ENCODE results near the gene PABPN1.
A peak's percentile ranks its signal among the peaks of the same experiment; 100 is the strongest.
"Not testable (repeated sequence)": the region's sequence is repeated elsewhere in the genome, so short reads cannot be mapped to it uniquely, and the experiment has no call there.

Gene PABPN1

DNA sequence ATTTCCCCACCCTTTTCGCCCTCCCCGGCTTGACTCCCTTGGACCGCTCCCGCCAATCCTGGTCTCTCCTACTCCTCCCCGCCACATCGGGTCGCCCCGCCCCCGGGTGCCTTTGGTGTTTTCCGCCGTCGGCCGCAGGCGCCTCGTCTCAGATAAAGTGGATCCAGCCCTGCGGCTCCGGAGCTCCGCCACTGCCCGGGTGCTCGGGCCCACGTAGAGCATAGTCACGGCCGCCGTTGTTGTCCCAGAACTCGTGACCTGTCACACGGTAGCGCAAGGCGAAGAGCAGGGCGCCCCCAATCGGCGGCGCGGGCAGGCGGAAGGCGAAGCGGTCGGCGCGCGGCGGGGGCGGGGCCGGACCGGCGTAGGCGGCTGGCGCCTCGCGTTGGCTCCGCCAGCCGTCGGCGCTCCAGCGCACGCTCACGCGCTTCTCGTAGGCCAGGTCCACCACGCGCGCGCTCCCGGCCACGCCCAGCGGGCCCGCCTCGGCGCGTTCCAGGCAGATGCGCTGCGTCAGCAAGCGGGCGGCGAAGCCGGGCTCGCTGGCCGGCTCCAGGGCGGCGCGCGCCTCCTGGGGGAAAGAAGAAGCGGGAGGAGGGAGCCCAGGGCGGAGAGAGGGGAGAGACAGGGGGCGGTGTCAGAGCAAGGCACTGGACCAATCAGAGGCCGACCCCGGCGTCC lies 19.8 kb upstream of the PABPN1 start:
- peak; percentile 93 to 94 for DNase-seq (ENCODE audit: low read depth in 2 of 2)

DNA sequence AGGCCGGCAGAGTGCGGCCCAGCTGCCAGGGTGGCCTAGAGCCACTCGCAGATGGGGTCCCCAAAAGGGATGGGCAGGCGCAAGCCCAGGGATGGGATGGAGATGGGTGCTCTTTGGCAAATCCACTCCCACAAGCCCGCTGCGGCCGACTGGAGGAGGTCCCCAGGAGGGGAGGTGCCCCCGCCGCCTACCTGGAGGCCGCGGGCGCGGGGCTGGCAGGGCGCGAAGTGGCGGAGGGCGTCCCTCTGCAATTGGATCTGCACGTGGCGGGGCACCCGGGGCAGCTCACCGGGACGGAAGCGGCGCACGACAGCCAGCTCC lies 19.3 kb upstream of the PABPN1 start:
- no peak for DNase-seq (ENCODE audit: low read depth in 2 of 2)

- DNase-seq (ENCODE audit: low read depth in 2 of 2), result peak; percentile 54 to 78
Measured at GRCh38 chr14:23302290-23303225, 18.7 kb upstream of the PABPN1 start, which contains the start of gene PPP1R3E. Gene PPP1R3E, minus strand, starts transcription at chr14:23302859. Its CDS starts 283 bp downstream, at chr14:23302576.

- no peak for DNase-seq (ENCODE audit: low read depth in 2 of 2)
Measured at GRCh38 chr14:23306412-23307145, 14.7 kb upstream of the PABPN1 start, which contains the start of gene BCL2L2. Gene BCL2L2, plus strand, starts transcription at chr14:23306833. Its CDS starts 935 bp downstream, at chr14:23307768.

DNA sequence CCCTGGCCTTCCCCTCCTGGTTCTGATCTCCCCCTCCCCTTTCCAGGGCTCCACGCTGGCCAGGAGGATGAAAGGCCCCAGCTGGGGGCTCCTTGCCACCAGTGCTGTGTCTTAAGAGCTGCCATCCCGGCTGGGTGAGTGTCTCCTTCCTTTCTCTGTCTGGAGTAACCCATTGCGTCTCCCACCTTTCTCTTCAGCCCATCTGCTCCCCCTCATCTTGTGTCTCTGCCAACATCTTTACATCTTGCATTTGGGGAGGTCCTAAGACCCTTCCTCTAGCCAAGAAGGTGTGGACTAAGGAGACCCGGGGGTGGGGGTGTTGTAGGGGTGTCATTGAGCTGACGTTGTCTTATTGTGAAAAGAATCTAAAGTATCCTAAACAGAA lies 14.1 kb upstream of the PABPN1 start:
- no peak for DNase-seq (ENCODE audit: low read depth in 2 of 2)

- DNase-seq (ENCODE audit: low read depth in 2 of 2), result no peak
Measured at GRCh38 chr14:23307687-23308644, 13.3 kb upstream of the PABPN1 start.

DNA sequence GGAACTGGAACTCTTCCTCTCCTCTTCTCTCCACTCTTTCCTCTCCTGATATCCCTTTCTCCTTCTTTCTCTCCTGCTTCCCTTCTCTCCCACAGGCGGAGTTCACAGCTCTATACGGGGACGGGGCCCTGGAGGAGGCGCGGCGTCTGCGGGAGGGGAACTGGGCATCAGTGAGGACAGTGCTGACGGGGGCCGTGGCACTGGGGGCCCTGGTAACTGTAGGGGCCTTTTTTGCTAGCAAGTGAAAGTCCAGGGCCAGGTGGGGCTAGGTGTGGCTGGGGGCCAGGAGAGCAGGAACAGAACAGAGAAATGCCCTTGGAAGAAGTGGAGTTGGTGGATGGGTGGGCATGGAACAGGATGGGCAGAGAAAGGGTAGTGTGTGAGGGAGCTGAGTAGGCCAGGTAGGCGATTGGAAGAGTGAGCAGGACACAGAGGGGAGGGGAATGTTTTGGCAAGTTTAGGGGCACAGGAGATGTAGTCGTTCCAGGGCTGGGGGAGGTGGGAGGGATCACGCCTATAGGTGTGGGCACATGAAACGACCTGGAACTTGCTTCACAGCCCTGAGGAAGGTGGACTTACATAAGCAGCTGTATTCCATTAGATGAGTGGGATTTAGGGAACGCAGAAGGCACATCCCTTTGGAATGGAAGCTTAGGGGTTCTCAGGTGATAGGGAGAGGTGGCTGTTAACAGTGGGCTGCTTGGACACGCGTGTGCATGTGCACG lies 12.4 kb upstream of the PABPN1 start:
- DNase-seq (ENCODE audit: low read depth in 2 of 2), result no peak

DNA sequence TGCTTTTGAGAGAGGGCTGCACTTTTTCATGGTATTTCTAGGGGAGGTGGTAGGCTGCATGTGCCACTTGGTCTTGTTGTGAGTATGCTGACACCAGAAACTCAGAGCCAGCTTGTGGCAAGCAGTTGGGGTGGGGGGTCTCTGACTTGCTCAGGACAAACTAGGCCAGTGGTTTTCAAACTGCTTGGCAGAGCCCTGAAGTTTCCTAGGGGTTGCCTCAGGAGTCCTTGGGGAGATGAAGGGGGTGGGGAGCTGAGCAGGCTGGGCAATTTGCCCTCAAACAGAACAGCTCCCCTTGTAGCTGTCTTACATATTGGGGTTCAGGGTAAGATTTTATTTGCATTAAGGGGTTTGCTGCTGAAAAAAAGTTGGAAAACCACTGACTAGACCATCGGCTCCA lies 10.7 kb upstream of the PABPN1 start:
- no peak for DNase-seq (ENCODE audit: low read depth in 2 of 2)

DNA sequence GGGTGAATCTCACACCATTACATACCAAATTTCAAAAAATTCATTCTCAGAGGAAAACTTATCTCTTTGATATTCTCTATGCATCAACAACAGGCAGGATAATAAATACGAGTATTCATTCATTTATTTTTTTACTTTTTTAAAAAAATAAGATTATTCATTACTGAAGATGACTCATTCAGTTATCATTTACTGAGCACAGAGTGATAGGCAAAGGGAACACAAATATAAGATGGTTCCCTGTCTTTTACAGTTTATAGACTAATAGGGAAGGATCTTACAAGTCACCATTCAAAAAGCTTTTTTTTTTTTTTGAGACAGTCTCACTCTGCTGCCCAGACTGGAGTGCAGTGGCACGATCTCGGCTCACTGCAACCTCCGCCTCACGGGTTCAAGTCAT lies 5.0 kb upstream of the PABPN1 start:
- no peak for DNase-seq (ENCODE audit: low read depth in 2 of 2)

DNA sequence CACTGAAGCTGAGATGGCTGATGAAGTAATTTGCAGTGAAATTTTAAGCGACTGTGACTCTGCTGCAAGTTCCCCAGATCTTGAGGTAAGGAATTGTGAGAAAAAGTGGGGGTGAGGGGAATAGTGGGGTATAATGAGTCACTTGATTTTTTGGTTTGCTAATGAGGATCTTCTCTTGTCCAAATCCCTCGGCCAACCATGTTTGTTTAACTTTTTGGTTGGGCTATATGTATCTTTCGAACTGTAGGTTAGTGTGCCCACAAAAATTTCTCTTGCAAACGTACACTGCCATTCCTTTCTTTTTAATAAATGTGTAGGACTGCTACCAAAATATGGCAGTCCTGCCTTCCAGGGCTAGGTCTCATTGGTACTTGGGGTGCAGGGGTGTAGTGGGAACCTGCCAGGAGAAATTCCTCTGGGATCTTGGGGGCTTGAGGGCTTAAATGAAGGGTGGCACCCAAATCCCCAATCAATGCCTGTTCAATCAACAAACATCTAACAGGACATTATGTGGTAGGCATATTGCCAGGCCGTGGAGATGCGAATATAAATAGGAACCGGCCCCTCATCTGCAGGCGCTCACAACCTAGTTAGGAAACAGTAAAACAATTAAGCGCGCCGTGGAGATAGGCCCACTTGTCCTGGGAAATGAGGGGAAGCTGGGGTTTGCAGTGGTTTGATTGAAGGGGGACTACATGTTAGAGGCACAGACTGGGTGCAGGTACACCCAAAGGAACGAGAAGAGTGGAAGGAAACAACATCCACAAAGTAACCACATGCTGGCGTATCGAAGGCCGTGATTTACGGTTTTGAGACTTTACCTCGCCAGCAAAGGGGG lies 1.3 kb upstream of the PABPN1 start:
- no peak for DNase-seq (ENCODE audit: low read depth in 2 of 2)

- no peak for DNase-seq (ENCODE audit: low read depth in 2 of 2)
Measured at GRCh38 chr14:23321572-23322547, 603 bp downstream of the PABPN1 start.

DNA sequence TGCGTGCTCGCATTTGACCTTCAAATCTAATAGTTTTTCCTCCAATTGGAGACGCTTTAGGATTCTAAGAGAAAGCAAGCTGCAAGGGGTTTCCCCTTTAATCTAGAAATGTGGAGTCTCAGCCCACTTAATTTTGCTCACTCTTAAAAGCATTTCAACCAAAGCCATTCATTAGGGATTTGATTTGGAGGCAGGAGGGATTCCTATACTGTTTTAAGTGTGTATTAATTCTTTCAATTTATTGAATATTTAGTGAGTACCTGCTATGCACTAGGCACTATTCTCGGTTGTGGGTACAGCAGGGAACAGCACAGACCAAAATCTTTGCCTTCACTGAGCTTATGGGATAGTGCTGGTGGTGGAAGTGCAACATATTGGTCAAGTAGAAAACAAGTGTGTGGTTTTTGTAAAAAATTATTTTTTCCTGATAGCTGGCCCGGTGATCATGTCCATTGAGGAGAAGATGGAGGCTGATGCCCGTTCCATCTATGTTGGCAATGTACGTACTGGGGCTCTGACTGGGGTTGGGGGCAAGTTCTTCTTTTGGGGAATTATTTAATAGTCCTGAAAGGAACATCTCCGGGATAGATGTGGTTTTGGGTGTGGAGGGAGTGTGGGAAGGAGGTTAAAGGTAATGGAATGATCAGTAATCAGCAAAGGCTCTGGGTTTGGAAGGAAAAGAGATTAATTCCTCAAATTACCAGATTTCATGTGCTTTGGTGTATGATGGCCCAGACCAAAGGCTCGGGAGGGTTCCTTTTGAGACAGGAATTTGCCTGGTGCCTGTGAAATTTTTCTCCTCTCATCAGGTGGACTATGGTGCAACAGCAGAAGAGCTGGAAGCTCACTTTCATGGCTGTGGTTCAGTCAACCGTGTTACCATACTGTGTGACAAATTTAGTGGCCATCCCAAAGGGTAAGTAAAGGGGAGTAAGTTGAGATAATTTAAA lies 1.6 kb downstream of the PABPN1 start:
- no peak for DNase-seq (ENCODE audit: low read depth in 2 of 2)

DNA sequence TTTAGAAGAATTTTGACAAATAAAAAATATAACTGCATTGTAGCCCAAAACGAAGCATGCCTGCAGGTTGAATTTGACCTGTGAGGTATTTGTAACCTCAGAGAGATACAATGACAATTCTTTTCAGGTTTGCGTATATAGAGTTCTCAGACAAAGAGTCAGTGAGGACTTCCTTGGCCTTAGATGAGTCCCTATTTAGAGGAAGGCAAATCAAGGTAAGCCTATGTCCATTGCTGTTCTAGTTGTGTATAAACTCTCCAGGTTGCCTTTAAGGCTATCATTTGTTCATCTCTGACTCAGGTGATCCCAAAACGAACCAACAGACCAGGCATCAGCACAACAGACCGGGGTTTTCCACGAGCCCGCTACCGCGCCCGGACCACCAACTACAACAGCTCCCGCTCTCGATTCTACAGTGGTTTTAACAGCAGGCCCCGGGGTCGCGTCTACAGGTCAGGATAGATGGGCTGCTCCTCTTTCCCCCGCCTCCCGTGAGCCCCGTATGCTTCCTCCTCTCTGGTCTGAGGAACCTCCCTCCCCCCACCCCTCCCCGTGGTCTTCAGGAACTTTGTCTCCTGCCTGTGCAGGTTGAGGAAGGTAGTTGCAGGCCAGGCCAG lies 2.7 kb downstream of the PABPN1 start:
- DNase-seq (ENCODE audit: low read depth in 2 of 2), result no peak

- no peak for DNase-seq (ENCODE audit: low read depth in 2 of 2)
Measured at GRCh38 chr14:23324455-23324846, 3.2 kb downstream of the PABPN1 start.

DNA sequence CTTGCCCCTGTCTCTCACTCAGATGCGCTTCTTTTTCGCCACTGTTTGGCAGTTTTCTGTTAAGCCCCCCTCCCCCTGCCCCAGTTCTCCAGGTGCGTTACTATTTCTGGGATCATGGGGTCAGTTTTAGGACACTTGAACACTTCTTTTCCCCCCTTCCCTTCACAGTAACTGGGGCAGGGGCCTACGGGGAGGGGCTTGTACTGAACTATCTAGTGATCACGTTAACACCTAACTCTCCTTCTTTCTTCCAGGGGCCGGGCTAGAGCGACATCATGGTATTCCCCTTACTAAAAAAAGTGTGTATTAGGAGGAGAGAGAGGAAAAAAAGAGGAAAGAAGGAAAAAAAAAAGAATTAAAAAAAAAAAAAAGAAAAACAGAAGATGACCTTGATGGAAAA lies 3.7 kb downstream of the PABPN1 start:
- no peak for DNase-seq (ENCODE audit: low read depth in 2 of 2)

GRCh38 chr14:23325746-23326145 lies 4.5 kb downstream of the PABPN1 start:
- DNase-seq (ENCODE audit: low read depth in 2 of 2), result not testable (repeated sequence)
